ENCODE measurements around the gene FBXL7.

The FBXL7 gene

DNA sequence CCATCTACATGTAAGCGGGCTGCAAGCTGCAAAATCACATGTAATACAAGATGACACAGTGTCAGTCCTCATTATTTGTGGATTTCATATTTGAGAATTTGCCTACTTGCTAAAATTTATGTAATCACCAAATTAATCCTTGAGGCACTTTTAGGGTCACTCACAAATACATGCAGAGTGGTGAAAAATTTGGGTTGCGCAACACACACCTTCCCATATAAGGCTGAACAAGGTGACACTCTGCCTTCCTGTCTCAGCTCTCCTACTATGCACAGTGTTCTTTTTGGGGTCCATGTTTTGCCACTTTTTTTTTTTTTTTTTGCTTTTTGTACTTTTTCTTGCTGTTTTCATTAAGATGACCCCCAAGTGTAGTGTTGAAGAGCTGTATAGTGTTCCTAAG is 111.0 kb downstream of the FBXL7 start:
- ATAC-seq, result no peak
- TF ChIP-seq PPARA (CRISPR knock-in tag; IDR thresholded peaks at IDR 0.05; ENCODE audit: borderline replicate concordance), result no peak
- no peak for TF ChIP-seq ZFP30 (CRISPR knock-in tag; IDR thresholded peaks at IDR 0.05)
- no peak for TF ChIP-seq ZNF565 (CRISPR knock-in tag; conservative IDR thresholded peaks at IDR 0.05; ENCODE audit: low read depth)
- TF ChIP-seq RARB (CRISPR knock-in tag; IDR thresholded peaks at IDR 0.05), result no peak
- TF ChIP-seq ZC3H10 (CRISPR knock-in tag; IDR thresholded peaks at IDR 0.05), result no peak
- TF ChIP-seq ESRRG (CRISPR knock-in tag; IDR thresholded peaks at IDR 0.05), result no peak
- TF ChIP-seq CSDC2 (CRISPR knock-in tag; IDR thresholded peaks at IDR 0.05), result no peak

DNA sequence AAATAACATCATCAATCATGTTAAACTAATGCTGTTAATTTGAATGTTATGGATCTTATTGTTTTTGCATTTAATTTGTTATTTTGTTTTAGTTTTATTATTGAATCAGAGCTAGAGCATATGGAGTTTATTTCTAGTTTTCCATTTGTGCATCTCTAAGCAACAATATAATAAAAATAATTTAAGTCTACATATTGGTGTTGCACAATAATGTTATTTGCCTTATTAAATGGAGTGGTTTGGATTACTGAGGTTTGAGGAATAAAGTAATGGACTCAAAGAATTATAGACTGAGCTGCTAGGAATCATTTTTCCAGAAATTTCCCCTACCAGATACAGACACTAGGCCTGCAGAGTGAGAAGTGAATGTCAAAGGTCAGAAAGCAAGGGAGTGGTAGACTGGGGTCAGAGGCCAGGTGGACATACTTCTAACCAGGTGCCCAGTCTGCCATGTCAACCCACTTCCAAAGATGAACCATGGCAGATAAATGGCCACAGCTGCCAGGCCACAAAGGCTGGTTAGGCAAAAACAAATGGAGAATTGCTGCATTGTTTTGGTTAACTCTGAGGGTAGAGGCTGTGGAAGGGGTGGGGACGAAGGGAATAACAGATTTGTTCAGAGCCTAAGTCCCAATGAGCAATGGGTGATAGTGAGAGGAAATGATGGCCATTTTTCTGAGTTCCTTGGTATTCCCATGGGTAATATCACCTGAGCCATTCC is 113.1 kb downstream of the FBXL7 start:
- no peak for ATAC-seq
- TF ChIP-seq ZFP3 (CRISPR knock-in tag; IDR thresholded peaks at IDR 0.05) (no peak), TCF4 (CRISPR knock-in tag; IDR thresholded peaks at IDR 0.05; ENCODE audit: borderline replicate concordance) (no peak), ISL1 (CRISPR knock-in tag; IDR thresholded peaks at IDR 0.05) (no peak), ESRRG (CRISPR knock-in tag; IDR thresholded peaks at IDR 0.05) (no peak), OSR1 (CRISPR knock-in tag; IDR thresholded peaks at IDR 0.05) (no peak), ZC3H10 (CRISPR knock-in tag; IDR thresholded peaks at IDR 0.05) (no peak), GLIS3 (CRISPR knock-in tag; IDR thresholded peaks at IDR 0.05) (no peak)
- TF ChIP-seq, protein P1, sequence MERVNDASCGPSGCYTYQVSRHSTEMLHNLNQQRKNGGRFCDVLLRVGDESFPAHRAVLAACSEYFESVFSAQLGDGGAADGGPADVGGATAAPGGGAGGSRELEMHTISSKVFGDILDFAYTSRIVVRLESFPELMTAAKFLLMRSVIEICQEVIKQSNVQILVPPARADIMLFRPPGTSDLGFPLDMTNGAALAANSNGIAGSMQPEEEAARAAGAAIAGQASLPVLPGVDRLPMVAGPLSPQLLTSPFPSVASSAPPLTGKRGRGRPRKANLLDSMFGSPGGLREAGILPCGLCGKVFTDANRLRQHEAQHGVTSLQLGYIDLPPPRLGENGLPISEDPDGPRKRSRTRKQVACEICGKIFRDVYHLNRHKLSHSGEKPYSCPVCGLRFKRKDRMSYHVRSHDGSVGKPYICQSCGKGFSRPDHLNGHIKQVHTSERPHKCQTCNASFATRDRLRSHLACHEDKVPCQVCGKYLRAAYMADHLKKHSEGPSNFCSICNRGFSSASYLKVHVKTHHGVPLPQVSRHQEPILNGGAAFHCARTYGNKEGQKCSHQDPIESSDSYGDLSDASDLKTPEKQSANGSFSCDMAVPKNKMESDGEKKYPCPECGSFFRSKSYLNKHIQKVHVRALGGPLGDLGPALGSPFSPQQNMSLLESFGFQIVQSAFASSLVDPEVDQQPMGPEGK (CRISPR knock-in tag; IDR thresholded peaks at IDR 0.05; ENCODE audit: borderline replicate concordance), result no peak
- TF ChIP-seq, protein P2, sequence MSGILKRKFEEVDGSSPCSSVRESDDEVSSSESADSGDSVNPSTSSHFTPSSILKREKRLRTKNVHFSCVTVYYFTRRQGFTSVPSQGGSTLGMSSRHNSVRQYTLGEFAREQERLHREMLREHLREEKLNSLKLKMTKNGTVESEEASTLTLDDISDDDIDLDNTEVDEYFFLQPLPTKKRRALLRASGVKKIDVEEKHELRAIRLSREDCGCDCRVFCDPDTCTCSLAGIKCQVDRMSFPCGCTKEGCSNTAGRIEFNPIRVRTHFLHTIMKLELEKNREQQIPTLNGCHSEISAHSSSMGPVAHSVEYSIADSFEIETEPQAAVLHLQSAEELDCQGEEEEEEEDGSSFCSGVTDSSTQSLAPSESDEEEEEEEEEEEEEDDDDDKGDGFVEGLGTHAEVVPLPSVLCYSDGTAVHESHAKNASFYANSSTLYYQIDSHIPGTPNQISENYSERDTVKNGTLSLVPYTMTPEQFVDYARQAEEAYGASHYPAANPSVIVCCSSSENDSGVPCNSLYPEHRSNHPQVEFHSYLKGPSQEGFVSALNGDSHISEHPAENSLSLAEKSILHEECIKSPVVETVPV (CRISPR knock-in tag; IDR thresholded peaks at IDR 0.05), result no peak
- TF ChIP-seq, protein P3, sequence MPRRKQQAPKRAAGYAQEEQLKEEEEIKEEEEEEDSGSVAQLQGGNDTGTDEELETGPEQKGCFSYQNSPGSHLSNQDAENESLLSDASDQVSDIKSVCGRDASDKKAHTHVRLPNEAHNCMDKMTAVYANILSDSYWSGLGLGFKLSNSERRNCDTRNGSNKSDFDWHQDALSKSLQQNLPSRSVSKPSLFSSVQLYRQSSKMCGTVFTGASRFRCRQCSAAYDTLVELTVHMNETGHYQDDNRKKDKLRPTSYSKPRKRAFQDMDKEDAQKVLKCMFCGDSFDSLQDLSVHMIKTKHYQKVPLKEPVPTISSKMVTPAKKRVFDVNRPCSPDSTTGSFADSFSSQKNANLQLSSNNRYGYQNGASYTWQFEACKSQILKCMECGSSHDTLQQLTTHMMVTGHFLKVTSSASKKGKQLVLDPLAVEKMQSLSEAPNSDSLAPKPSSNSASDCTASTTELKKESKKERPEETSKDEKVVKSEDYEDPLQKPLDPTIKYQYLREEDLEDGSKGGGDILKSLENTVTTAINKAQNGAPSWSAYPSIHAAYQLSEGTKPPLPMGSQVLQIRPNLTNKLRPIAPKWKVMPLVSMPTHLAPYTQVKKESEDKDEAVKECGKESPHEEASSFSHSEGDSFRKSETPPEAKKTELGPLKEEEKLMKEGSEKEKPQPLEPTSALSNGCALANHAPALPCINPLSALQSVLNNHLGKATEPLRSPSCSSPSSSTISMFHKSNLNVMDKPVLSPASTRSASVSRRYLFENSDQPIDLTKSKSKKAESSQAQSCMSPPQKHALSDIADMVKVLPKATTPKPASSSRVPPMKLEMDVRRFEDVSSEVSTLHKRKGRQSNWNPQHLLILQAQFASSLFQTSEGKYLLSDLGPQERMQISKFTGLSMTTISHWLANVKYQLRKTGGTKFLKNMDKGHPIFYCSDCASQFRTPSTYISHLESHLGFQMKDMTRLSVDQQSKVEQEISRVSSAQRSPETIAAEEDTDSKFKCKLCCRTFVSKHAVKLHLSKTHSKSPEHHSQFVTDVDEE (CRISPR knock-in tag; IDR thresholded peaks at IDR 0.05), result no peak
- TF ChIP-seq, protein P4, sequence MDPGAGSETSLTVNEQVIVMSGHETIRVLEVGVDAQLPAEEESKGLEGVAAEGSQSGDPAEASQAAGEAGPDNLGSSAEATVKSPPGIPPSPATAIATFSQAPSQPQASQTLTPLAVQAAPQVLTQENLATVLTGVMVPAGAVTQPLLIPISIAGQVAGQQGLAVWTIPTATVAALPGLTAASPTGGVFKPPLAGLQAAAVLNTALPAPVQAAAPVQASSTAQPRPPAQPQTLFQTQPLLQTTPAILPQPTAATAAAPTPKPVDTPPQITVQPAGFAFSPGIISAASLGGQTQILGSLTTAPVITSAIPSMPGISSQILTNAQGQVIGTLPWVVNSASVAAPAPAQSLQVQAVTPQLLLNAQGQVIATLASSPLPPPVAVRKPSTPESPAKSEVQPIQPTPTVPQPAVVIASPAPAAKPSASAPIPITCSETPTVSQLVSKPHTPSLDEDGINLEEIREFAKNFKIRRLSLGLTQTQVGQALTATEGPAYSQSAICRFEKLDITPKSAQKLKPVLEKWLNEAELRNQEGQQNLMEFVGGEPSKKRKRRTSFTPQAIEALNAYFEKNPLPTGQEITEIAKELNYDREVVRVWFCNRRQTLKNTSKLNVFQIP (CRISPR knock-in tag; IDR thresholded peaks at IDR 0.05; ENCODE audit: borderline replicate concordance, low read depth), result no peak
- TF ChIP-seq, protein P5, sequence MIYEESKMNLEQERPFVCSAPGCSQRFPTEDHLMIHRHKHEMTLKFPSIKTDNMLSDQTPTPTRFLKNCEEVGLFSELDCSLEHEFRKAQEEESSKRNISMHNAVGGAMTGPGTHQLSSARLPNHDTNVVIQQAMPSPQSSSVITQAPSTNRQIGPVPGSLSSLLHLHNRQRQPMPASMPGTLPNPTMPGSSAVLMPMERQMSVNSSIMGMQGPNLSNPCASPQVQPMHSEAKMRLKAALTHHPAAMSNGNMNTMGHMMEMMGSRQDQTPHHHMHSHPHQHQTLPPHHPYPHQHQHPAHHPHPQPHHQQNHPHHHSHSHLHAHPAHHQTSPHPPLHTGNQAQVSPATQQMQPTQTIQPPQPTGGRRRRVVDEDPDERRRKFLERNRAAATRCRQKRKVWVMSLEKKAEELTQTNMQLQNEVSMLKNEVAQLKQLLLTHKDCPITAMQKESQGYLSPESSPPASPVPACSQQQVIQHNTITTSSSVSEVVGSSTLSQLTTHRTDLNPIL (CRISPR knock-in tag; IDR thresholded peaks at IDR 0.05; ENCODE audit: low read depth), result no peak

DNA sequence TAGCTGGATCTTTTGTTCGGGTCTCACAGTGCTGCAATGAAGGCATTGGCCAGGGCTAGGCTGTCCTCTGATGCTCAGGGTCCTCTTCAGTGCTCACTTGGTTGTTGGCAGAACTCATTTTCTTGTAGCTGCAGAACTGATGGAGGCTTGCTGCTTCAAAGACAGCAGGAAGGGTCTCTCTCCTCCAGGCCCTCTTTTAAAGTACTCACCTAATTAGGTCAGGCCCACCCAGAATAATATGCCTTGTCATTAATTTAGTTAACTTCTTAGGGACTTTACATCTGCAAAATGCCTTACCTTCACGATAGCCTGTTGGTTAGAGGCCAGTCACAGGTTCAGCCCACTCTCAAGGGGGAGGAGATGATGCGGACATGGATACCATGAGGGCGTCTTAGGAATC is 114.7 kb downstream of the FBXL7 start:
- TF ChIP-seq ZFP30 (CRISPR knock-in tag; IDR thresholded peaks at IDR 0.05) (no peak), SNAI2 (CRISPR knock-in tag; IDR thresholded peaks at IDR 0.05) (no peak), ZNF70 (CRISPR knock-in tag; IDR thresholded peaks at IDR 0.05) (no peak), CSDC2 (CRISPR knock-in tag; IDR thresholded peaks at IDR 0.05) (no peak), TOX (CRISPR knock-in tag; IDR thresholded peaks at IDR 0.05; ENCODE audit: borderline replicate concordance) (no peak), GLIS3 (CRISPR knock-in tag; IDR thresholded peaks at IDR 0.05) (no peak), ARNTL (CRISPR knock-in tag; IDR thresholded peaks at IDR 0.05; ENCODE audit: borderline replicate concordance, low read depth) (no peak), ZC3H10 (CRISPR knock-in tag; IDR thresholded peaks at IDR 0.05) (no peak), ZFP3 (CRISPR knock-in tag; IDR thresholded peaks at IDR 0.05) (no peak), ESRRG (CRISPR knock-in tag; IDR thresholded peaks at IDR 0.05) (no peak)
- TF ChIP-seq, protein P2 (CRISPR knock-in tag; IDR thresholded peaks at IDR 0.05), result no peak
- no peak for ATAC-seq
